K562 (cell line): ENCODE measurements around the gene SLC6A16. TPM values are rescaled to one million over a fixed set of nuclear protein-coding genes. Genes with fewer than 3 reads are reported as not detected.

ENCODE experiments used
- ASH1L ChIP-seq: fragments of 450-650 bp; IDR thresholded peaks from 2 replicates; pipeline ENCODE4 v1.6.1; 2018; ENCODE audit warnings: borderline replicate concordance, mild to moderate bottlenecking, low read depth; ENCODE audit not compliant: partially characterized antibody
- BCOR ChIP-seq: fragments of 450-650 bp; IDR thresholded peaks from 2 replicates; pipeline ENCODE4 v1.6.1; 2016
- CC2D1A ChIP-seq: fragments of 450-650 bp; IDR thresholded peaks from 2 replicates; pipeline ENCODE4 v1.6.1; 2017; ENCODE audit warnings: mild to moderate bottlenecking
- ETS2 ChIP-seq: IDR thresholded peaks from 2 replicates; pipeline ENCODE4 v1.6.1; 2016; ENCODE audit warnings: borderline replicate concordance, missing genetic modification characterization, mild to moderate bottlenecking, moderate library complexity, missing compliant biosample characterization; ENCODE audit not compliant: poor library complexity, severe bottlenecking
- KDM2B ChIP-seq: fragments of 250-450 bp; sonication (Bioruptor Pico); IDR thresholded peaks from 2 replicates; pipeline ENCODE4 v1.8.0; 2021; ENCODE audit warnings: mild to moderate bottlenecking, moderate library complexity
- NCOA4 ChIP-seq: fragments of 450-650 bp; IDR thresholded peaks from 2 replicates; pipeline ENCODE4 v1.6.1; 2018; ENCODE audit warnings: mild to moderate bottlenecking; ENCODE audit not compliant: partially characterized antibody
- NKRF ChIP-seq: fragments of 450-650 bp; IDR thresholded peaks from 2 replicates; pipeline ENCODE4 v1.6.1; 2016; ENCODE audit warnings: borderline replicate concordance
- NR2C2 ChIP-seq, 2 experiments: fragments of 200-800 bp in 1 of 2; sonication (Bioruptor generic) in 1 of 2; sonication (generic) in 1 of 2; formaldehyde crosslinking in 1 of 2; IDR thresholded peaks; 2 replicates each; pipeline versions ENCODE4 v1.6.1 to v1.8.0; 2016 to 2022; ENCODE audit warnings: mild to moderate bottlenecking in 1 of 2, missing compliant biosample characterization in 1 of 2, missing genetic modification characterization in 1 of 2, missing genetic modification reagents in 1 of 2
- NUFIP1 ChIP-seq: fragments of 450-650 bp; IDR thresholded peaks from 2 replicates; pipeline ENCODE4 v1.6.1; 2018; ENCODE audit not compliant: partially characterized antibody
- PHF8 ChIP-seq: fragments of 200-600 bp; sonication (generic); IDR thresholded peaks from 2 replicates; pipeline ENCODE4 v1.6.1; 2012; ENCODE audit warnings: mixed run types, mild to moderate bottlenecking, inconsistent platforms, low read length, moderate library complexity, borderline replicate concordance
- RBFOX2 ChIP-seq: fragments of 200-400 bp; formaldehyde crosslinking; IDR thresholded peaks from 2 replicates; pipeline ENCODE4 v1.6.1; 2017; ENCODE audit warnings: low read depth, mild to moderate bottlenecking, low read length, moderate library complexity
- THRAP3 ChIP-seq: fragments of 450-650 bp; IDR thresholded peaks from 2 replicates; pipeline ENCODE4 v1.6.1; 2016; ENCODE audit warnings: mild to moderate bottlenecking, inconsistent platforms, borderline replicate concordance
- ZBTB49 ChIP-seq: sonication (generic); formaldehyde crosslinking; IDR thresholded peaks from 2 replicates; pipeline ENCODE4 v1.8.0; 2022; ENCODE audit warnings: missing genetic modification reagents, mild to moderate bottlenecking, borderline replicate concordance
- ZFP36 ChIP-seq: fragments of 150-350 bp; IDR thresholded peaks from 2 replicates; pipeline ENCODE4 v1.6.1; 2018; ENCODE audit warnings: low read length, low read depth; ENCODE audit not compliant: partially characterized antibody
- polyA plus RNA-seq, 8 experiments: library from polyadenylated mRNA; depleted of rRNA in 4 of 8; stranded (reverse) in 5 of 8; unstranded in 3 of 8; fragments of >200 nt; fragmentation: Nextera tagmentation in 2 of 8; fragmentation: Illumina TruSeq in 1 of 8; extraction: Ambion mirVana in 2 of 8; extraction: Trizol in 1 of 8; gene quantifications; 2 replicates each; pipeline versions ENCODE4 v1.2.1 to v1.2.3, GENCODE V29; 2011 to 2014; ENCODE audit warnings: inconsistent platforms in 1 of 8, missing spikeins in 1 of 8
- total RNA-seq, 7 experiments: library from RNA; depleted of rRNA in 6 of 7; stranded (reverse); fragments of >200 nt in 6 of 7; fragmentation: Illumina TruSeq in 2 of 7; extraction: Trizol in 2 of 7; gene quantifications; 2 replicates each; pipeline versions ENCODE4 v1.2.1 to v1.2.3, GENCODE V29; 2011 to 2021; ENCODE audit warnings: low replicate concordance in 1 of 7
- TF ChIP-seq, protein P1 (sequence below): fragments of 250-450 bp; sonication (Bioruptor Pico); IDR thresholded peaks from 2 replicates; pipeline ENCODE4 v1.8.0; 2022; ENCODE audit warnings: inconsistent platforms, mild to moderate bottlenecking, moderate library complexity, borderline replicate concordance
- TF ChIP-seq, protein P2 (sequence below): sonication (generic); formaldehyde crosslinking; IDR thresholded peaks from 2 replicates; pipeline ENCODE4 v1.8.0; 2022; ENCODE audit warnings: missing genetic modification reagents, mild to moderate bottlenecking, borderline replicate concordance
- TF ChIP-seq, protein P3 (sequence below): fragments of 250-450 bp; sonication (Bioruptor Pico); IDR thresholded peaks from 2 replicates; pipeline ENCODE4 v1.4.0; 2020; ENCODE audit warnings: mild to moderate bottlenecking, moderate library complexity

SLC6A16 gene
- total and polyA plus RNA-seq, 9 of the 15 experiments (the other 6 are each of a cell fraction or from before 2014, with no cell fraction given): 0.05 to 0.95 (median 0.36) TPM

GRCh38 chr19:49364083-49364737 lies 39.2 kb upstream of the SLC6A16 start (continued):
- no peak for TF ChIP-seq ZBTB49 (CRISPR knock-in tag)
- TF ChIP-seq, protein P1, sequence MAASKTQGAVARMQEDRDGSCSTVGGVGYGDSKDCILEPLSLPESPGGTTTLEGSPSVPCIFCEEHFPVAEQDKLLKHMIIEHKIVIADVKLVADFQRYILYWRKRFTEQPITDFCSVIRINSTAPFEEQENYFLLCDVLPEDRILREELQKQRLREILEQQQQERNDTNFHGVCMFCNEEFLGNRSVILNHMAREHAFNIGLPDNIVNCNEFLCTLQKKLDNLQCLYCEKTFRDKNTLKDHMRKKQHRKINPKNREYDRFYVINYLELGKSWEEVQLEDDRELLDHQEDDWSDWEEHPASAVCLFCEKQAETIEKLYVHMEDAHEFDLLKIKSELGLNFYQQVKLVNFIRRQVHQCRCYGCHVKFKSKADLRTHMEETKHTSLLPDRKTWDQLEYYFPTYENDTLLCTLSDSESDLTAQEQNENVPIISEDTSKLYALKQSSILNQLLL (CRISPR knock-in tag): no peak
- 0 out of 2 replicates have a peak, but pooled peaks have one; percentile 20 for TF ChIP-seq CC2D1A
- peak; percentile 64 for TF ChIP-seq BCOR
- no peak for TF ChIP-seq NCOA4
- no peak for TF ChIP-seq NUFIP1
- no peak for TF ChIP-seq ETS2 (tag)
- 0 out of 2 replicates have a peak, but pooled peaks have one; percentile 41 for TF ChIP-seq NKRF
- TF ChIP-seq, protein P2, sequence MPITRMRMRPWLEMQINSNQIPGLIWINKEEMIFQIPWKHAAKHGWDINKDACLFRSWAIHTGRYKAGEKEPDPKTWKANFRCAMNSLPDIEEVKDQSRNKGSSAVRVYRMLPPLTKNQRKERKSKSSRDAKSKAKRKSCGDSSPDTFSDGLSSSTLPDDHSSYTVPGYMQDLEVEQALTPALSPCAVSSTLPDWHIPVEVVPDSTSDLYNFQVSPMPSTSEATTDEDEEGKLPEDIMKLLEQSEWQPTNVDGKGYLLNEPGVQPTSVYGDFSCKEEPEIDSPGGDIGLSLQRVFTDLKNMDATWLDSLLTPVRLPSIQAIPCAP: no peak
- TF ChIP-seq, protein P3, sequence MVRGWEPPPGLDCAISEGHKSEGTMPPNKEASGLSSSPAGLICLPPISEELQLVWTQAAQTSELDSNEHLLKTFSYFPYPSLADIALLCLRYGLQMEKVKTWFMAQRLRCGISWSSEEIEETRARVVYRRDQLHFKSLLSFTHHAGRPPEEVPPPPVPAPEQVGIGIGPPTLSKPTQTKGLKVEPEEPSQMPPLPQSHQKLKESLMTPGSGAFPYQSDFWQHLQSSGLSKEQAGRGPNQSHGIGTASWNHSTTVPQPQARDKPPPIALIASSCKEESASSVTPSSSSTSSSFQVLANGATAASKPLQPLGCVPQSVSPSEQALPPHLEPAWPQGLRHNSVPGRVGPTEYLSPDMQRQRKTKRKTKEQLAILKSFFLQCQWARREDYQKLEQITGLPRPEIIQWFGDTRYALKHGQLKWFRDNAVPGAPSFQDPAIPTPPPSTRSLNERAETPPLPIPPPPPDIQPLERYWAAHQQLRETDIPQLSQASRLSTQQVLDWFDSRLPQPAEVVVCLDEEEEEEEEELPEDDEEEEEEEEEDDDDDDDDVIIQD (CRISPR knock-in tag): no peak
- TF ChIP-seq NR2C2 (CRISPR knock-in tag; IDR thresholded peaks at IDR 0.05): no peak
- peak; percentile 9; the same call in 1 of the 2 replicates for TF ChIP-seq NR2C2 (tag; IDR thresholded peaks at IDR 0.05)
- TF ChIP-seq THRAP3: no peak
- TF ChIP-seq ASH1L: no peak
- peak; percentile 47; the same call in 1 of the 2 replicates for TF ChIP-seq RBFOX2
- no peak for TF ChIP-seq KDM2B
- no peak for TF ChIP-seq ZFP36
- peak; percentile 37; the same call in 1 of the 2 replicates for TF ChIP-seq PHF8
